GM21423 (cell line): ENCODE data around the gene KIF22.
"Not testable (repeated sequence)": the region's sequence is repeated elsewhere in the genome, so short reads cannot be mapped to it uniquely, and the experiment has no call there.

Experiments used
- ATAC-seq: cut with Tn5 transposase; IDR thresholded peaks from one replicate; pipeline ENCODE4 v1.9.1; 2021; ENCODE audit warnings: mild to moderate bottlenecking, moderate library complexity; ENCODE audit not compliant: unreplicated experiment

The KIF22 gene

DNA sequence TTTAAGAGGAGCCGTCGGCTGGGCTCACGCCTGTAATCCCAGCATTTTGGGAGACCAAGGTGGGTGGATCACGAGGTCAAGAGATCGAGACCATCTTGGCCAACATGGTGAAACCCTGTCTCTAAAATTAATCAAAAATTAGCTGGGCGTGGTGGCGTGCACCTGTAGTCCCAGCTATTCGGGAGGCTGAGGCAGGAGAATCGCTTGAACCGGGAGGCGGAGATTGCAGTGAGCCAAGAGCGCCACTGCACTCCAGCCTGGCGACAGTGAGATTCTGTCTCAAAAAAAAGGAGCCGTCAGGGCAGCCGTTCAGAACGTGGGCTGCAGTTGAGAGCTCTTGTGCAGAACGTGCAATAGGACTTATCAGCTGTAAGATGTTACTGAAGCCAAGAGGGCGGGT, 2.6 kb downstream of the KIF22 start:
- not testable (repeated sequence) for ATAC-seq

DNA sequence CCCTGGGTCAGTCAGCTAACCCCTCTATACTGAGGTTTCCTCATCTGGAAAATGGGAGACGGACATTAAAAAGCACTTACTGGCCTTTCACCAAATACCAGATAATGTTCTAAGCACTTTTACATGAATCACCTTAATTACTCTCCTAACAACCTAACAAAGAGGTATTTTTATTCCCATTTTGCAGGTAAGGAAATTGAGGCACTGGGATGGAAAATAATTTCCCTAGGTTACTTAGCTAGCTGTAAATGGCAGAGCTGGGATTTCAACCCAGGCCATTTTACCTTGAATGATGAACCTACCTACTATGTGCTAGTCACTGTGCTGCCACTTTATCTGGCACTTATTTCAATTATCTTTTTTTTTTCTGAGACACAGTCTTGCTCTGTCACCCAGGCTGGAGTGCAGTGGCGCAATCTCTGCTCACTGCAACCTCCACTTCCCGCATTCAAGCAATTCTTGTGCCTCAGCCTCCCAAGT, 3.7 kb downstream of the KIF22 start:
- ATAC-seq = no peak

DNA sequence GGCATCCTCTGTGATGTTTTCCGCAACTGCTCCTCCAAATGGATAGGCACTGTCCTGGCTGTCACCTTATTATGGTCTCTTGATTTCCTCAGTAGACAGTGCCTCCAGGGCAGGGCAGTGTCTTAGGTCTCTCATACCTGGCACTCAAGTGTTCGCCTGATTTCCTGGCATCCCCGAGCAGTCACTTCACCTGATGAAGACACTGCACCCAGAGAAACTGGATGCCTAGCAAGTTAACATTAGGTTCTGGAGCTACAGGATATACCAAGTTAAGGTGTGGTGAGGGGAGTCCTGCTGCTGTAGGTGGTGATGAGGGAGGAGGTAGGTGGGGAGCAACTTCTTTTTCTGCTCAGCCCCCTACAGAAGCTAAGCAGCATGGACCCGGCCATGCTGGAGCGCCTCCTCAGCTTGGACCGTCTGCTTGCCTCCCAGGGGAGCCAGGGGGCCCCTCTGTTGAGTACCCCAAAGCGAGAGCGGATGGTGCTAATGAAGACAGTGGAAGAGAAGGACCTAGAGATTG, 11.9 kb downstream of the KIF22 start:
- ATAC-seq = no peak

DNA sequence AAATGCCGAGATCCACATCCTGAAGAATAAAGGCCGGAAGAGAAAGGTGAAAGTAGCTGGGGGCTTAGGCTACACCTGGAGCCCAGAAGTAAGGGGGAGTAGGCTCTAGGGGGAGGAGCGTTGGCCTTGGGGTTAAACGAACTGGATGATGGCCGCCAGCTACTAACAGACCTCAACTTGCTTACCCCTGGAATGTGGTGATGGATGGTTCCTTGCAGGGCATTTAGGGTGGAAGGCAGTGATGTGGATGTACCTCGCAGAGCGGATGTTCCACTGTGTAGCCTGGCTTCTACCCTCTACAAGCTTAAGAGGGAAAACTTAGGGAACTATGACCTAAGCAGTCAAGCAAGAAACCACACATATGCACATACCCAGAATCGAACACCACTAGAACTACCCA, 13.5 kb downstream of the KIF22 start:
- ATAC-seq = no peak

DNA sequence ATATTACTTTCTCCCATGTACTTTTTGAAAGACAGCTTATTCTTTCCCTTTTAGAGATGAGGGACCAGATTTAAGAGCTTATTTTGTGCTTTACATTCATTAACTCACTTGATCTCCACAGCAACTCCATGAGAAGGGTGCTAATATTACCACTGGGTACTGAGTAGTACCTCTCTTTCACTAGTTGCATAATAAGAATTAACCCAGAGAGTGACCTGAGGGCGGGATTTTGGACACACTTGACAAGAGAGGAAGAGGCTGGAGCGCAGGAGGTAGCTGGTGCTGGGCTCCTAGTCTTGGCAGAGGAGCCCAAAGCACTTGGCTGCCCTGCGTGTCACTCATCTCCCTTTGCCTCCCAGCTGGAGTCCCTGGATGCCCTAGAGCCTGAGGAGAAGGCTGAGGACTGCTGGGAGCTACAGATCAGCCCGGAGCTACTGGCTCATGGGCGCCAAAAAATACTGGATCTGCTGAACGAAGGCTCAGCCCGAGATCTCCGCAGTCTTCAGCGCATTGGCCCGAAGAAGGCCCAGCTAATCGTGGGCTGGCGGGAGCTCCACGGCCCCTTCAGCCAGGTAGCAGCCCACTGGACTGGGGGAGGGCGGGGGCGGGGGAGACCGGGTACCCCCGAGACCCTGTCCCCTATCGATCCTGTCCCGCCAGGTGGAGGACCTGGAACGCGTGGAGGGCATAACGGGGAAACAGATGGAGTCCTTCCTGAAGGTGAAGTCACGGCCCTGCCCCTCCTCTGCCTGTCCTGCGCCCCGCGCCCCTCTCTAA, 14.1 kb downstream of the KIF22 start:
- no peak for ATAC-seq

DNA sequence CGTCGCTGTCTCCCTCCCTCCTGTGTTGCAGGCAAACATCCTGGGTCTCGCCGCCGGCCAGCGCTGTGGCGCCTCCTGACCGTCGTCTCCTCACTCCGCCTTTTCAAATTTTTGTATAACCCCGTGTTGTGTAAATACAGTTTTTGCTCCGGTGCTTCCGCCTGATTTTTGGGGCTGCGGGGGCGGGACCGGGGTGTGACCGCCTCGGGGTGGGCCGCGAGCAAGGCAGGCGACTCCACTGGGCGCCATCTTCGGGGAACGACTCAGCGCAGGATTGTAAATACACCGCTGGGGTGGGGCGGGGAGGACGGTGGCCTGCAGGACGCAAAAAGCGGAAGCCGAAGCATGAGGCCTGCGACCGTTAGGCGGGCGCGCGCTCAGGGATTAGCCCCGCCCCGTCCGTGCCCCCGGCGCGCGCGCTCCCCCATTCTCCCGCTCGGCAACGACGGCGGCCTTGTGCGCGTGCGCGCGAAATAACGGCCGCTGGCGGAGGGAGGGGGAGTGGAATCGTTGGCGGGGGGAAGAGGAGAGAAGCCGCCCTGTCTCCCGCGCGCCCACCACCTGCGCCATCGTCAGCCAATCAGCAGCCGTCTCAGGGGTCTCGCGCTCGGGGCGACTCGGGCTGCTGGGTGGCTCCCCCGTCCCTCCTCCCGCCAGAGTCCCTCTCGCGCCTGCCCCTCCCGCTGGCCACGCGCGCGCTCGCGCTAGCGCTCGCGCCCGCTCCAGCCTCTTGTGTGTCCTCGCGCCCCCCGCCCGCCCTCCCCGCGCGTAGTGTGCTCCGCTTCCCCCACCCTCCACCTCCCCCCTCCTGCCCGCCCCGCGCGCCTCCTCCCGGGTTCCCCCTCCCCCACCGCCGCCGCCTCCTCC, 14.9 kb downstream of the KIF22 start:
- peak; percentile 52 for ATAC-seq

DNA sequence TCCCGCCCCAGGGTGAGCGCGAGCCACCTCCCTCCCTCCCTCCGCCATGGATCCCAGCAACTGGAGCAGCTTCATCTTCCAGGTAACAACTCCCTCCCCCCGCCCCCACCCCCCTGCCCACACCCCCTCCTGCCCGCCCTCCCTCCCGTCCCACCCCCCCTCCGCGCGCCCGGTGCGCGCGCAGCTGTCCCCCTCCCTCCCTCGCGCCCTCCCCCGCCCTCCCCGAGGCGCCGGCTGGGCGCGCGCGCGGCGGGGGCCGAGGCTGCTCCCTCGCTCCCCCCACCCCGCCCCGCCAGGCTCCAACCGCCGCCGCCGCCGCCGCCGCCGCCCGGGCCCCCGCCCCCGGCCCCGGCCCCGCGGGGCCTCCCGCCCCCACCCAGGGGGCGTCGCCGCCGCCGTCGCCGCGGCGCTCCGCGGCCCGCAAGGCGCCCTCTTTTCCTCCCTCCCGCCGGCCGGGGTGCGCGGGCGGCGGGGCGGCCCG, 15.6 kb downstream of the KIF22 start, which contains the start of gene MAZ:
TSS of gene MAZ (plus strand) at position 431 of the 481 bp plus-strand sequence. CDS start 173 bp downstream, outside the sequence.
- ATAC-seq = no peak

DNA sequence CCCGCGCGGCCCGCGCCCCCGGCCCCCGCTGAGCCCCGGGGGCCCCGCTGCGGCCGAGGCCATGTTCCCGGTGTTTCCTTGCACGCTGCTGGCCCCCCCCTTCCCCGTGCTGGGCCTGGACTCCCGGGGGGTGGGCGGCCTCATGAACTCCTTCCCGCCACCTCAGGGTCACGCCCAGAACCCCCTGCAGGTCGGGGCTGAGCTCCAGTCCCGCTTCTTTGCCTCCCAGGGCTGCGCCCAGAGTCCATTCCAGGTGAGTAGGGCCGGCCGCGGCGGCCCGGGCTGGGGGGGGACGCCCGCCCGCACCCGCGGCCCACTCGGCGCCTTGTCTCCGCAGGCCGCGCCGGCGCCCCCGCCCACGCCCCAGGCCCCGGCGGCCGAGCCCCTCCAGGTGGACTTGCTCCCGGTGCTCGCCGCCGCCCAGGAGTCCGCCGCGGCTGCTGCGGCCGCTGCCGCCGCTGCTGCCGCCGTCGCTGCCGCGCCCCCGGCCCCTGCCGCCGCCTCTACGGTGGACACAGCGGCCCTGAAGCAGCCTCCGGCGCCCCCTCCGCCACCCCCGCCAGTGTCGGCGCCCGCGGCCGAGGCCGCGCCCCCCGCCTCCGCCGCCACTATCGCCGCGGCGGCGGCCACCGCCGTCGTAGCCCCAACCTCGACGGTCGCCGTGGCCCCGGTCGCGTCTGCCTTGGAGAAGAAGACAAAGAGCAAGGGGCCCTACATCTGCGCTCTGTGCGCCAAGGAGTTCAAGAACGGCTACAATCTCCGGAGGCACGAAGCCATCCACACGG, 16.3 kb downstream of the KIF22 start:
- ATAC-seq = no peak

DNA sequence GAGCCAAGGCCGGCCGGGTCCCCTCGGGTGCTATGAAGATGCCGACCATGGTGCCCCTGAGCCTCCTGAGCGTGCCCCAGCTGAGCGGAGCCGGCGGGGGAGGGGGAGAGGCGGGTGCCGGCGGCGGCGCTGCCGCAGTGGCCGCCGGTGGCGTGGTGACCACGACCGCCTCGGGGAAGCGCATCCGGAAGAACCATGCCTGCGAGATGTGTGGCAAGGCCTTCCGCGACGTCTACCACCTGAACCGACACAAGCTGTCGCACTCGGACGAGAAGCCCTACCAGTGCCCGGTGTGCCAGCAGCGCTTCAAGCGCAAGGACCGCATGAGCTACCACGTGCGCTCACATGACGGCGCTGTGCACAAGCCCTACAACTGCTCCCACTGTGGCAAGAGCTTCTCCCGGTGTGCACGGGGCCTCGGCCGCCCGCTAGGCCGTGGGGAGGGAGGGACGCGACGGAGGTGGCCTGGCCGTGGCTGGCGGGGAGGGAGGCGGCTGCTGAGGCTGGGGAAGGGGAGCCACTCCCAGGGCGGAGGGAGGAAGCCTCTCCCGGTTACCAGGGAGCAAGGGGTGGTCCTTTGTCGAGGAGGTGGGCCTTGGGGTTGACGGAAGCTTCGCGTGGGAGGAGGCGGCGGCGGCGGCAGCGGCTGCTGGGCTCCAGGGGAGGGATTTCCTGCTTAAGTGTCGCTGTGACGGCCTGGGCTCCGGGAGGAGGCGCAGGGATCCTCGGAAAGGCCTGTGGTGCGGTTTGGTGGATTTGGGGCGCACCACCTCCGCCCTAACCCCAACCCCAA, 17.1 kb downstream of the KIF22 start:
- ATAC-seq = no peak

DNA sequence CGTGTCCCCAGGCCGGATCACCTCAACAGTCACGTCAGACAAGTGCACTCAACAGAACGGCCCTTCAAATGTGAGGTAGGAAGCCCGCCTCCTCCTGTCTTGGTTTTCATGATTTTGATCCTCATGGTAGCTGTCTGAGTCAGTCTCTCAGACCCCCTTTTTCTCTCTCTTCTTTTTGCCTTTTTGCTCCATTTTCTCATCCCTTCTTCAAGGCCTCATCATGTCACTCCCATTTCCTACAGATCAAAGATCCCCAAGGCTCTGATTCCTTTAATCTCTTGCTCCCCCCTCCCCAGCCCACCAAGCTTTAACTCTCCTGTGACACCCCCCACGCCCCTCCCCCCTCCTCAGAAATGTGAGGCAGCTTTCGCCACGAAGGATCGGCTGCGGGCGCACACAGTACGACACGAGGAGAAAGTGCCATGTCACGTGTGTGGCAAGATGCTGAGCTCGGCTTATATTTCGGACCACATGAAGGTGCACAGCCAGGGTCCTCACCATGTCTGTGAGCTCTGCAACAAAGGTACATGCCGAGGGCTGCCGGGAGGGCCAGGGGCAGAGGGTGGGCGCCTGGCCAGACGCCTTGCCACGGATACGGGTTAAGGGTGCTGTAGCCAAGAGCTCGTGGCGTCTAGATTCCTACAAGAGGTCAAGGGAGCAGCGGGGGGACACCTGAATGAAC, 17.8 kb downstream of the KIF22 start:
- no peak for ATAC-seq

DNA sequence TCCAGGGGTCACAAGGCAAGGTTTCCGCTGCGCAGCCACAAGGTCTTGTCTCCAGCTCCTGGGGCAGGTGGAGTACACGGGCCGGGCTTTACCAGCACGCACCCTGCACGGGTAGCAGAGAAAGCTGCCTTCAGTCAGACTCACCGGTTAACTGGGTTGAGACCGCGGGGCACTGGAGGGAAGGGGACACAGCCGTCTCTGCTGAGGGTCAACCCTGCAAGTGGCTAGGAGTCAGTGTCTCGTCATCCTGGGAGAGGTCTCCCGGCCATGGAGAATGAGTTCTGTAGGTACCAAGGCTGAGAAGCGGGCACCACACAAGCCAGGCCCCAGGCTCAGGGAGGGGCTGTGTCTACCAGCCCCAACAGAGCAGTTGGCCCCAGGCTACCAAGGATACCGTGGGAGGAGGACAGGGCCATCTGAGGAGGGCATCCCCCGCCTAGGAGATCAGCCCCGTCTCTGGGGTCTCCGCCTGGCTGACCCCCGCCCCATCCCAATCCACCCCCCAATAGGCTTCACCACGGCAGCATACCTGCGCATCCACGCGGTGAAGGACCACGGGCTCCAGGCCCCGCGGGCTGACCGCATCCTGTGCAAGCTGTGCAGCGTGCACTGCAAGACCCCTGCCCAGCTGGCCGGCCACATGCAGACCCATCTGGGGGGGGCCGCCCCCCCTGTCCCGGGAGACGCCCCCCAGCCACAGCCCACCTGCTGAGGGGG, 18.6 kb downstream of the KIF22 start:
- no peak for ATAC-seq

DNA sequence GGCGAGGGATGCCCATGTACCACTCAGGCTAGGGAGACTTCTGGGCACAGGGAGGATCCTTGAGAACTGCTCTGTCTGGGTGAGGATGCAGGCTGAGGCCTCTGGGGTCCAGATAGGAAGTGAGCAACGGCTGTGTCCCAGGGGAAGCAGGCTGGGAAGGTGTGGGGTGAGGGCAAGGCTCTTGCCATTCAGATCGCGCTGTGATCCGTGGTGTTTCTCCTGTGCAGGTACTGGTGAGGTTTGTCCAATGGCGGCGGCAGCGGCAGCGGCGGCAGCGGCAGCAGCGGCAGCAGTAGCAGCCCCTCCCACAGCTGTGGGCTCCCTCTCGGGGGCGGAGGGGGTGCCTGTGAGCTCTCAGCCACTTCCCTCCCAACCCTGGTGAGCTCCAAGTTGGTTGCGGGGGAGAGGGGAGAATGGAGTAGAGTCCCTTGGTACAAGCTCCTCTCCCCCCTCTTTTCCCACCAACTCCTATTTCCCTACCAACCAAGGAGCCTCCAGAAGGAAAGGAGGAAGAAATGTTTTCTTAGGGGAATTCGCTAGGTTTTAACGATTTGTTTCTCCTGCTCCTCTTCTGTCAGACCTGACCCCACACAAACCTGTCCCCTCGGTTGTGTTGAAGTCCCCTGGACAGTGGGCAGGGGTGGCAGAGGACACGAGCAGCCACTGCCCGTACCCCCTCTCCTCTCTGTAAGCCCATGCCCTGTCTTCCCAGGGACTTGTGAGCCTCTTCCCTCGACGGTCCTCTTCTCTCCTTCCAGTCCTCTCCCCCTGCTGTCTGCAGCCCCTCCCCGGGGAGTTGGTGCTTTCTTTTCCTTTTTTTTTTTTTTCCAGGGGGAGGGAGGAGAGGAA, 19.5 kb downstream of the KIF22 start:
- ATAC-seq = no peak

DNA sequence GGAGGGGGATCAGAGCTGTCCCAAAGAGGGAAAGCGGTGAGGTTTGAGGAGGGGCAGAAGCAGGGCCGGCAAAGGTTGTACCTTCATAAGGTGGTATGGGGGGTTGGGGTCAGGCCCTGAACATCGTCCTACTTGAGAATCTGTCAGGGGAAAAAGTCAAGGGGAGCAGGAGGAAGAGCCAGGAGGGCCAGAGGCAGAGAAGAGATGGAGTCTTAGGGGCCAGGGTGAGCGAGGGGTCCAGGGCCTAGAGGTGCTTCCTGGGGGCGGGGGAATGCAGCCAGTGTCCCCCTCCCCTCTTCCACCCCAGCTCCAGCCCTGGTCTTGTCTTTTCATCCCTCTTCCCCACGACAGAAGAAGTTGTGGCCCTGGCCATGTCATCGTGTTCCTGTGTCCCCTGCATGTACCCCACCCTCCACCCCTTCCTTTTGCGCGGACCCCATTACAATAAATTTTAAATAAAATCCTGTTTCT, 20.2 kb downstream of the KIF22 start:
- no peak for ATAC-seq

DNA sequence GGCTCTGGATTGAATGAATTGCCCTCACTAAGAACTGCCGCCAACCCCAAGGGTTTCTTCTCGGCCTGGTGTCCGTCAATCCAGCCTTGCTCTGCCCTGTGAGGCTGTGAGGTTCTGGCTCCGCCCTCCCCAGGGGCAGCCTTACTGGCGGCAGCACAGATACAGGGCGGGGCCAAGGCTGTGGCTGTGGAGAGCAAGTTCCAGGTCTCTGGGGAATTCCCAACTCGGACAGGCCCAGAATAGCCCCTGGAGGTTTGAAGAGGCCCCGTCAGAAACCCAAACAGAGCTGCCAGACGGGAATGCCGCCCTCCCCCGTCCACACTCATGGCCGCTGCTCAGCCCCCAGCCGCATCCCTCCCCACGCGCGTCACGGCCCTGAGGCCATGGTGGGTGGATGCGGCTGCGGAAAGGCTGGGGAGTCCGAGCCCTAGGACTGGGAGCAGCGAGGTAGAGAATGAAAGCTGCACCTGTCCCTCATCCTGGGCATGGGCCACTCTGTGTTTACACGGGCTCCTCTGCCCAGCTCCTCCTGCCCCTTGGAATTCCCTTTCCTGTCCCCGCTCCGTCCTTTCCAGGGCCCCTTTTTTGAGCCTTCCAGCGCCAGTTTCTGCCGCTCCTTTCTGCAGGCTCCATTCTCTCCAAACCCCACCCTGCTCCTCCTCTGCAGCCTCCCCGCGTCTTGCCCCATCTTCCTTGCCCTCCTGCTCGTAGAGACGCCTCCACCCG, 20.8 kb downstream of the KIF22 start:
- ATAC-seq = no peak

DNA sequence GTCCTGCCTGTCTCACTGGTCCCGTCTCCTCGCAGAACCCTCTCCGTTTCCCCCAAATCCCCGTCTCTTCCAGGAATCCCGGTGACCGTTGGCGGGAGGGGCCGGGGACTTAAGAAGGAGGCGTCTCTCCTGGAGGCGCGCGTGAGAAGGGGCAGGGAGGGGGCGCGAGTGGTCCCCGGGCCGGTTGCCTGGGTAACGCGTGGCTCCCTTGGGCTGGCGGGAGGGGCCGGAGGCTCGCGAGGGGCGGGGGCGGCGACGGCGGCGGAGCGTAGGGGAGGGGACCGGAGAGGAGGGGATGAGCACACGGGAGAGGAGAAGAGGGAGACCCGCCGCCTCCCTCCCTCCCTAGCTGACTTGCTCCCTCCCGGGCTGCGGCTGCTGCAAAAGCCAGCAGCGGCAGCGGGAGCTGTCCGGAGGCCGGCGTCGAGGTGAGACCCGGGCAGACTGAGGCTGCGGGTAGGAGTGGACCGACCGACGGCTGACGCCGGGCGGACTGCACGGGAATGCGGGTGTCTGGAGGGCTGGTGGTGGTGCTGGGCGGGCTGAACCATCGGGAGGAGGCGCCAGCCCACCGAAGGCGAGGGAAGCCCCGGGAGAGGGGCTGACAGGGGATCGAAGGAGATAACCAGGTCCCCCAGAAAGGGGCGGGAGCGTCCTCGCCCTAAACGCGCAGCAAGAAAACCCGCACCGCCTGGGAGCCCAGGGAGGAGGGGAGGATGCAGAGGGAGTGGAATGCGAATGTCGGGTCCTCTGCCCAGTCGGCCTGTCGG, 21.5 kb downstream of the KIF22 start, which contains the start of gene PRRT2:
TSS of gene PRRT2 (plus strand) at position 298 of the 770 bp plus-strand sequence. CDS start 862 bp downstream, outside the sequence.
- no peak for ATAC-seq
